ENCODE data around the gene SORBS2.

DNA sequence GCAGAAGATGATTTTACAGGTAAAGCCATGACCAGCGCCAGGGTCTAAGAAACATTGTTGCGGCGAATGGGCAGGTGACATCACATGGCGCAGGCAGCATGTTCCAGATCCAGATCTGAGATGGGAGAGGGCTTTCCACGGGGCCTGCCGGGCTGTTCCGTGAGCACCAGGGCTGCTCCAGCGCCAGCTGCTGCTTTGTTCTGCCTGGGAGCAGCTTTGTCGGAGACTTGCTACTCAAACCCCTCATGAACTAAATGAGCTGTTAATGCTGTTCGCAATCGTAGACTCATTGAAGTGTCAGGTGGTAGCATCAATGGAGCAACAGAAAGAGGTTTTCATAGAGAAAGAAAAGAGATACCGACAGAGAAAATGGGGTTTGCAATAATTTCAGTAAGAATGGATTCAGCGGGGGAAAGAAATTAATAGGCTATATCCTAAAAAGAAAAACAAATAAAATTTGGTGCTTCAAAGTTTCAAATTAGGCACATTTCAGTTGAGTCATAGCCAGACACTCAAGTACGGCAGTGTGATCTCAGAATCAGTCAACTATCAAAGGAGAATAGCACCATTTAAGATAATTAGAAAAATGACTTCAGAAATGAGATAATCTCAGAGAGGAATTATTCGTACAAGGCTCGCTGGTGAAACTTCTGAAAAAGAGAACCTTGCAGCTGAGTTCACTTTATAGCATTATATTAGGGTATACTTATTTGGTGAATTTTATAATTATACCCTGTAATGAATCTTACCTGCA lies 23.9 kb downstream of the SORBS2 start:
- TF ChIP-seq, protein P1, sequence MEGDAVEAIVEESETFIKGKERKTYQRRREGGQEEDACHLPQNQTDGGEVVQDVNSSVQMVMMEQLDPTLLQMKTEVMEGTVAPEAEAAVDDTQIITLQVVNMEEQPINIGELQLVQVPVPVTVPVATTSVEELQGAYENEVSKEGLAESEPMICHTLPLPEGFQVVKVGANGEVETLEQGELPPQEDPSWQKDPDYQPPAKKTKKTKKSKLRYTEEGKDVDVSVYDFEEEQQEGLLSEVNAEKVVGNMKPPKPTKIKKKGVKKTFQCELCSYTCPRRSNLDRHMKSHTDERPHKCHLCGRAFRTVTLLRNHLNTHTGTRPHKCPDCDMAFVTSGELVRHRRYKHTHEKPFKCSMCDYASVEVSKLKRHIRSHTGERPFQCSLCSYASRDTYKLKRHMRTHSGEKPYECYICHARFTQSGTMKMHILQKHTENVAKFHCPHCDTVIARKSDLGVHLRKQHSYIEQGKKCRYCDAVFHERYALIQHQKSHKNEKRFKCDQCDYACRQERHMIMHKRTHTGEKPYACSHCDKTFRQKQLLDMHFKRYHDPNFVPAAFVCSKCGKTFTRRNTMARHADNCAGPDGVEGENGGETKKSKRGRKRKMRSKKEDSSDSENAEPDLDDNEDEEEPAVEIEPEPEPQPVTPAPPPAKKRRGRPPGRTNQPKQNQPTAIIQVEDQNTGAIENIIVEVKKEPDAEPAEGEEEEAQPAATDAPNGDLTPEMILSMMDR (IDR thresholded peaks at IDR 0.05; ENCODE audit: borderline replicate concordance, extremely low read depth, low read length, poor library complexity, severe bottlenecking), result no peak
- TF ChIP-seq EZH2 (IDR thresholded peaks at IDR 0.05; ENCODE audit: borderline replicate concordance, low read depth, low read length, severe bottlenecking), result no peak

Measured in DND-41 (cell line).